ENCODE measurements around the gene PARD6B. TPM values are rescaled to one million over a fixed set of nuclear protein-coding genes. Genes with fewer than 3 reads are reported as not detected.

PARD6B gene
- total and polyA plus RNA-seq, 2 of the 13 experiments (the other 11 are each of a cell fraction or from before 2014, with no cell fraction given), result 6.9 to 22.2 TPM

DNA sequence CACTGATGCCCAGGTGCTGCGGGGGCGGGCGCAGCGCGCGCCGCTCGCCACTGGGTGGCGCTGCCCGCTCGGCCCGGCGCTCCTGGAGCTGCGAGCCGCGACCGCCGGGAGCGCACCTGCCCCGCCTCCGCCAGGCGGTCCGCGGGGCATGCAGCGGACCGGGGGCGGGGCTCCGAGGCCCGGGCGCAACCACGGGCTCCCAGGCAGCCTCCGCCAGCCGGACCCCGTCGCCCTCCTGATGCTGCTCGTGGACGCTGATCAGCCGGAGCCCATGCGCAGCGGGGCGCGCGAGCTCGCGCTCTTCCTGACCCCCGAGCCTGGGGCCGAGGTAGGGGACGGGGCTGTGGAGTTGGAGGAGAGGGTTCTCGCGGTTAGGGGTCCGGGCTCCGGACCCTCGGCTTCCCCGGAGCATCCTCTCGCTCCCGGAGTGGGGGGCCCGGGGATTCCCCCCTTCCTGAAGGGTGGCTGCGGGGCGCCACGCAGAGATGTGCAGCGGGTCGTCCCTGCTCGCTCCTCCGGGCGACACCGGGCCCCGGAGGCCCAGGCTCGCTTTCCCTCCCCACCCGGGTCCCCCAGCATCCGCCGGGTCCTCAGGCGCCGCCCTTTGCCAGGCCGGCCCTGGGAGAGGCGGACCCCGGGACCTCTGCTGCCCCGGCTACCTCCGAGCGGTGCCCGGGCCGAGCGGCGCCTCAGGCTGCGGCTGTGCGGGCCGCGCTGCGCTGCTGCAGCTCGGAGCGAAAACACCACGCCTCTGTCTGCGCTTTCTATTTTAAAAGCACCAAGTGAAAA lies 63.7 kb downstream of the PARD6B start, which contains the start of gene BCAS4 (continued):
- TF ChIP-seq, protein P1, sequence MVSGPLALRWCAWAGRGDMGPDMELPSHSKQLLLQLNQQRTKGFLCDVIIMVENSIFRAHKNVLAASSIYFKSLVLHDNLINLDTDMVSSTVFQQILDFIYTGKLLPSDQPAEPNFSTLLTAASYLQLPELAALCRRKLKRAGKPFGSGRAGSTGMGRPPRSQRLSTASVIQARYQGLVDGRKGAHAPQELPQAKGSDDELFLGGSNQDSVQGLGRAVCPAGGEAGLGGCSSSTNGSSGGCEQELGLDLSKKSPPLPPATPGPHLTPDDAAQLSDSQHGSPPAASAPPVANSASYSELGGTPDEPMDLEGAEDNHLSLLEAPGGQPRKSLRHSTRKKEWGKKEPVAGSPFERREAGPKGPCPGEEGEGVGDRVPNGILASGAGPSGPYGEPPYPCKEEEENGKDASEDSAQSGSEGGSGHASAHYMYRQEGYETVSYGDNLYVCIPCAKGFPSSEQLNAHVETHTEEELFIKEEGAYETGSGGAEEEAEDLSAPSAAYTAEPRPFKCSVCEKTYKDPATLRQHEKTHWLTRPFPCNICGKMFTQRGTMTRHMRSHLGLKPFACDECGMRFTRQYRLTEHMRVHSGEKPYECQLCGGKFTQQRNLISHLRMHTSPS (CRISPR knock-in tag; IDR thresholded peaks at IDR 0.05; ENCODE audit: low read depth), result no peak; the same call in 1 of the 2 replicates
- 0 out of 2 replicates have a peak, but pooled peaks have one; percentile 5 for TF ChIP-seq TGIF2 (CRISPR knock-in tag; IDR thresholded peaks at IDR 0.05)
- TF ChIP-seq ZNF225 (CRISPR knock-in tag; IDR thresholded peaks at IDR 0.05), result peak; percentile 64; the same call in 1 of the 2 replicates
- TF ChIP-seq KDM6A (CRISPR knock-in tag; IDR thresholded peaks at IDR 0.05; ENCODE audit: low read depth), result no peak
- TF ChIP-seq, protein P2, sequence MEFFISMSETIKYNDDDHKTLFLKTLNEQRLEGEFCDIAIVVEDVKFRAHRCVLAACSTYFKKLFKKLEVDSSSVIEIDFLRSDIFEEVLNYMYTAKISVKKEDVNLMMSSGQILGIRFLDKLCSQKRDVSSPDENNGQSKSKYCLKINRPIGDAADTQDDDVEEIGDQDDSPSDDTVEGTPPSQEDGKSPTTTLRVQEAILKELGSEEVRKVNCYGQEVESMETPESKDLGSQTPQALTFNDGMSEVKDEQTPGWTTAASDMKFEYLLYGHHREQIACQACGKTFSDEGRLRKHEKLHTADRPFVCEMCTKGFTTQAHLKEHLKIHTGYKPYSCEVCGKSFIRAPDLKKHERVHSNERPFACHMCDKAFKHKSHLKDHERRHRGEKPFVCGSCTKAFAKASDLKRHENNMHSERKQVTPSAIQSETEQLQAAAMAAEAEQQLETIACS (CRISPR knock-in tag; IDR thresholded peaks at IDR 0.05), result peak; percentile 58
- TF ChIP-seq MTF1 (CRISPR knock-in tag; IDR thresholded peaks at IDR 0.05), result 0 out of 2 replicates have a peak, but pooled peaks have one; percentile 26
- peak; percentile 28; the same call in 1 of the 2 replicates for TF ChIP-seq ZNF589 (CRISPR knock-in tag; conservative IDR thresholded peaks at IDR 0.05)
- 0 out of 2 replicates have a peak, but pooled peaks have one; percentile 34 for TF ChIP-seq POGZ (CRISPR knock-in tag; IDR thresholded peaks at IDR 0.05)
- 0 out of 2 replicates have a peak, but pooled peaks have one; percentile 17 for TF ChIP-seq ZBTB21 (CRISPR knock-in tag; IDR thresholded peaks at IDR 0.05)
- TF ChIP-seq, protein P3, sequence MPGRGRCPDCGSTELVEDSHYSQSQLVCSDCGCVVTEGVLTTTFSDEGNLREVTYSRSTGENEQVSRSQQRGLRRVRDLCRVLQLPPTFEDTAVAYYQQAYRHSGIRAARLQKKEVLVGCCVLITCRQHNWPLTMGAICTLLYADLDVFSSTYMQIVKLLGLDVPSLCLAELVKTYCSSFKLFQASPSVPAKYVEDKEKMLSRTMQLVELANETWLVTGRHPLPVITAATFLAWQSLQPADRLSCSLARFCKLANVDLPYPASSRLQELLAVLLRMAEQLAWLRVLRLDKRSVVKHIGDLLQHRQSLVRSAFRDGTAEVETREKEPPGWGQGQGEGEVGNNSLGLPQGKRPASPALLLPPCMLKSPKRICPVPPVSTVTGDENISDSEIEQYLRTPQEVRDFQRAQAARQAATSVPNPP (CRISPR knock-in tag; IDR thresholded peaks at IDR 0.05), result 0 out of 2 replicates have a peak, but pooled peaks have one; percentile 49
- 0 out of 2 replicates have a peak, but pooled peaks have one; percentile 22 for TF ChIP-seq POLR2AphosphoS5 (IDR thresholded peaks at IDR 0.05; ENCODE audit: low read depth, low read length)
- no peak for TF ChIP-seq ZC3H4 (CRISPR knock-in tag; IDR thresholded peaks at IDR 0.05; ENCODE audit: borderline replicate concordance)
- no peak for TF ChIP-seq MAFK (conservative IDR thresholded peaks at IDR 0.05 in 1 of 2, IDR thresholded peaks at IDR 0.05 in 1 of 2; ENCODE audit: low read length in 2 of 2)
- TF ChIP-seq XBP1 (CRISPR knock-in tag; IDR thresholded peaks at IDR 0.05), result no peak
- TF ChIP-seq RARA (CRISPR knock-in tag; IDR thresholded peaks at IDR 0.05), result peak; percentile 8; the same call in 1 of the 2 replicates
- TF ChIP-seq YEATS2 (CRISPR knock-in tag; IDR thresholded peaks at IDR 0.05; ENCODE audit: borderline replicate concordance), result no peak
- TF ChIP-seq ZMYM3 (CRISPR knock-in tag; IDR thresholded peaks at IDR 0.05), result no peak; the same call in 1 of the 2 replicates
- TF ChIP-seq HOXA3 (CRISPR knock-in tag; IDR thresholded peaks at IDR 0.05), result peak; percentile 88
- TF ChIP-seq NFKB2 (CRISPR knock-in tag; IDR thresholded peaks at IDR 0.05; ENCODE audit: borderline replicate concordance), result peak; percentile 61; the same call in 1 of the 2 replicates
- no peak for TF ChIP-seq ONECUT2 (CRISPR knock-in tag; IDR thresholded peaks at IDR 0.05)
- no peak for TF ChIP-seq JDP2 (CRISPR knock-in tag; IDR thresholded peaks at IDR 0.05; ENCODE audit: borderline replicate concordance)
- TF ChIP-seq KDM1A (CRISPR knock-in tag; IDR thresholded peaks at IDR 0.05), result no peak; the same call in 1 of the 2 replicates
- 0 out of 2 replicates have a peak, but pooled peaks have one; percentile 45 for TF ChIP-seq ZBTB7B (CRISPR knock-in tag; IDR thresholded peaks at IDR 0.05)
- TF ChIP-seq, protein P4, sequence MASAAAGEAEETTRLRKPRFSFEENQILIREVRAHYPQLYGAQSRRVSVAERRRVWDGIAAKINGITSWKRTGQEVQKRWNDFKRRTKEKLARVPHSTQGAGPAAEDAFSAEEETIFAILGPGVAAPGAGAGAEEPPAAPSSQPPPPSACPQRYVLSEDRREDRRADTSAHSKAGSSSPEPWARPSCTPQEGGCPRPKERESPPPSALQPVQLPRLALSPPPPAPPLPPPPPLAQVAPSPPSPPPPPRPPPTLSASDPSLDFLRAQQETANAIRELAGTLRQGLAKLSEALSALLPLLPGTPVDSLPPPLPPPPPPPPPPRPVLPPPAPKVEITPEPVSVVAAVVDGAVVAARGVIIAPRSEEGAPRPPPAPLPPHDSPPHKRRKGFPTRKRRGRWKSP (CRISPR knock-in tag; IDR thresholded peaks at IDR 0.05), result peak; percentile 91
- 0 out of 2 replicates have a peak, but pooled peaks have one; percentile 51 for TF ChIP-seq ZNF776 (CRISPR knock-in tag; IDR thresholded peaks at IDR 0.05)

Data from HepG2 (cell line).